Suprapubic skin (tissue), 4 donors: ENCODE data around the gene CLCNKB. TPM values are rescaled to one million over a fixed set of nuclear protein-coding genes. Genes with fewer than 3 reads are reported as not detected.
A peak's percentile ranks its signal among the peaks of the same experiment; 100 is the strongest.

Experiments used
- DNase-seq, 2 donors: peaks; one replicate each; pipeline ENCODE4 v3.0.0-alpha.2; 2019; ENCODE audit warnings: low spot score in 2 of 2
- H3K27ac ChIP-seq: fragments of 200-600 bp; sonication (generic); one replicate; pipeline ENCODE4 v1.5.1; 2019
- H3K27me3 ChIP-seq: fragments of 200-600 bp; sonication (generic); one replicate; pipeline ENCODE4 v1.5.1; 2019
- H3K36me3 ChIP-seq: fragments of 200-600 bp; sonication (generic); one replicate; pipeline ENCODE4 v1.5.1; 2019
- H3K4me1 ChIP-seq: fragments of 200-600 bp; sonication (generic); one replicate; pipeline ENCODE4 v1.5.1; 2019
- H3K4me3 ChIP-seq: fragments of 200-600 bp; sonication (generic); one replicate; pipeline ENCODE4 v1.5.1; 2019; ENCODE audit warnings: mild to moderate bottlenecking
- H3K9me3 ChIP-seq: fragments of 200-600 bp; sonication (generic); one replicate; pipeline ENCODE4 v1.5.1; 2019
- CTCF ChIP-seq, 2 donors: fragments of 200-600 bp in 1 of 2; fragments of 450-650 bp in 1 of 2; sonication (generic) in 1 of 2; IDR thresholded peaks; one replicate each; pipeline ENCODE4 v1.5.1; 2016 to 2019; ENCODE audit warnings: antibody characterized with exemption in 2 of 2, mild to moderate bottlenecking in 1 of 2, moderate library complexity in 1 of 2
- EP300 ChIP-seq: sonication (generic); formaldehyde crosslinking; IDR thresholded peaks from one replicate; pipeline ENCODE4 v1.6.1; 2017; ENCODE audit warnings: antibody characterized with exemption
- POLR2A ChIP-seq, 2 donors: fragments of 450-650 bp; IDR thresholded peaks; one replicate each; pipeline ENCODE4 v1.6.1; 2017; ENCODE audit warnings: antibody characterized with exemption in 2 of 2, mild to moderate bottlenecking in 2 of 2, moderate library complexity in 2 of 2
- POLR2AphosphoS5 ChIP-seq, 3 donors: sonication (generic); formaldehyde crosslinking; IDR thresholded peaks; one replicate each; pipeline ENCODE4 v1.6.1; 2017; ENCODE audit warnings: antibody characterized with exemption in 3 of 3
- WGBS: methylation state at CpG from one replicate; pipeline ENCODE4 v1.1.5; 2018; 5-methylcytosine and 5-hydroxymethylcytosine counted together
- total RNA-seq, 4 donors: library from RNA; depleted of rRNA; stranded (reverse); fragments of >200 nt; gene quantifications; one replicate each; pipeline ENCODE4 v1.1.0, GENCODE V29; 2016

The CLCNKB gene
- total RNA-seq, 4 donors from 2014 or later = 0.42 TPM; not detected in 3

GRCh38 chr1:16012590-16013219 lies 30.9 kb upstream of the CLCNKB start:
- Histone ChIP-seq H3K27me3 (no peaks in the 10 kb centered on the region), H3K27ac (peak overlapping the region; percentile 74), H3K4me3 (peak overlapping the region; percentile 46), H3K9me3 (no peaks in the 10 kb centered on the region), H3K4me1 (peaks cover 41% of the 10 kb centered on the region), H3K36me3 (no peaks in the 10 kb centered on the region)
- no peak for DNase-seq
- whole genome bisulfite sequencing = 11% methylated on average over 13 of the region's 36 CpGs
- TF ChIP-seq POLR2A (IDR thresholded peaks at IDR 0.05) = no peak

GRCh38 chr1:16013220-16013907 lies 30.2 kb upstream of the CLCNKB start:
- Histone ChIP-seq H3K9me3 (no peaks in the 10 kb centered on the region), H3K4me3 (peak overlapping the region; percentile 46), H3K27me3 (no peaks in the 10 kb centered on the region), H3K36me3 (no peaks in the 10 kb centered on the region), H3K27ac (peak overlapping the region; percentile 74), H3K4me1 (peaks cover 44% of the 10 kb centered on the region)
- TF ChIP-seq POLR2AphosphoS5 (IDR thresholded peaks at IDR 0.05) = no peak
- no peak for TF ChIP-seq CTCF (IDR thresholded peaks at IDR 0.05)
- no peak for TF ChIP-seq POLR2A (IDR thresholded peaks at IDR 0.05)
- no peak for TF ChIP-seq EP300
- DNase-seq = no peak
- 38% methylated on average over 10 of the region's 28 CpGs for WGBS

GRCh38 chr1:16013908-16014258 lies 29.7 kb upstream of the CLCNKB start:
- TF ChIP-seq CTCF (IDR thresholded peaks at IDR 0.05) = no peak
- TF ChIP-seq EP300 = no peak
- TF ChIP-seq POLR2A (IDR thresholded peaks at IDR 0.05) = no peak
- TF ChIP-seq POLR2AphosphoS5 (IDR thresholded peaks at IDR 0.05) = no peak
- WGBS = 64% methylated on average over 2 of the region's 4 CpGs
- no peak for DNase-seq
- Histone ChIP-seq H3K4me3 (no peak overlapping the region), H3K27ac (peak overlapping the region; percentile 74), H3K36me3 (no peaks in the 10 kb centered on the region), H3K27me3 (no peaks in the 10 kb centered on the region), H3K9me3 (no peaks in the 10 kb centered on the region), H3K4me1 (peaks cover 46% of the 10 kb centered on the region)

- H3K4me3 ChIP-seq = no peak overlapping the region
- no peaks in the 10 kb centered on the region for H3K36me3 ChIP-seq
- H3K27me3 ChIP-seq = no peaks in the 10 kb centered on the region
- peak overlapping the region; percentile 74 for H3K27ac ChIP-seq
- H3K9me3 ChIP-seq = no peaks in the 10 kb centered on the region
- TF ChIP-seq POLR2AphosphoS5 (IDR thresholded peaks at IDR 0.05) (no peak), EP300 (no peak), POLR2A (IDR thresholded peaks at IDR 0.05) (no peak), CTCF (IDR thresholded peaks at IDR 0.05) (no peak)
- WGBS = 70% methylated on average over 10 of the region's 17 CpGs
- no peak for DNase-seq
- peaks cover 49% of the 10 kb centered on the region for H3K4me1 ChIP-seq
These were observed 28.8 kb upstream of the CLCNKB start for GRCh38 chr1:16014509-16015482.

- Histone ChIP-seq H3K27ac (peak overlapping the region; percentile 74), H3K27me3 (no peaks in the 10 kb centered on the region), H3K4me3 (no peak overlapping the region), H3K4me1 (peaks cover 49% of the 10 kb centered on the region), H3K36me3 (no peaks in the 10 kb centered on the region), H3K9me3 (no peaks in the 10 kb centered on the region)
- WGBS = 94% methylated on average over 22 of the region's 25 CpGs
- TF ChIP-seq EP300 = no peak
- no peak for TF ChIP-seq POLR2A (IDR thresholded peaks at IDR 0.05)
- TF ChIP-seq CTCF (IDR thresholded peaks at IDR 0.05) = no peak
- no peak for TF ChIP-seq POLR2AphosphoS5 (IDR thresholded peaks at IDR 0.05)
- DNase-seq = no peak
These were observed 28.1 kb upstream of the CLCNKB start for GRCh38 chr1:16015491-16015890.
